ENCODE data around the gene RAB30. TPM values are rescaled to one million over a fixed set of nuclear protein-coding genes. Genes with fewer than 3 reads are reported as not detected.

Gene RAB30
- total RNA-seq, 4 donors from 2014 or later, result 29.8 to 57.1 (median 33.9) TPM

DNA sequence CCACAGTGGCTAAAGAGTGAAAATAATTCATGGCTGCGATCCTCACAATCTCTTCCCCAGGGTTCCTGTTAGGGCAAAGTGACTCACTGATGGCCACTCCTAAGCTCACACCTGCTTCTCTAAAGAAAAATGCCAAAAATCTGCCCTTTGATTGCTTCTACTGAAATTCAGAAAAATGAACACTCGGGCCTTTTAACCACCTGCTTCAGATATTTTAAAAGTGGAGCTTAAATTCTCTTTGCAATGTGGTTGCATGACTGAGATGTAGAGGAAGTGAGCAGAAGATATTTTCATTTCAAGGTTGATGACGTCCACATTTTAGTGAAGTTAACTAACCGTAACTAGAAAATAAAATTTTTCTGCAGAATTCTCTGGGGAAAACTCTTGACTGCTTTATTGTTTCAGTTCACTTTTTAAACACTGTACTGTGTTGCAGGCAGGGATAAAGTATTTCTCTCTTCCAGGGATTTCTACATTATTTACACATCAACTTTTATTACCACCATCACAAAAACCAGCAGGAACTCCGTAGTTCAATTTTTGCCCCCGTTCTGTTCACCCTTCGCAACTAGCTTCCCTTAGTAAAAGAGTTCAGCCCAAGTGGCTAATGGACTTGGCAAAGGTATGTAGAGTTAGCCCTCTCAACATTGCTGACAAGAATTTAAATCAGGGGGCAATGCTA, 8.5 kb downstream of the RAB30 start:
- Histone ChIP-seq H3K36me3 (no peaks in the 10 kb centered on the region), H3K27ac (peak overlapping the region; percentile 8 to 50 (median 31)), H3K27me3 (no peaks in the 10 kb centered on the region), H3K4me3 (peak overlapping the region in 2 of 4 donors; percentile 8 to 17), H3K9me3 (no peaks in the 10 kb centered on the region), H3K4me1 (peaks cover 57 to 64% of the 10 kb centered on the region in 2 donors)
- intact Hi-C loops (cut with DNase I; ENCODE audit: low total_unique reads) (no loop called here), in situ Hi-C loops (cut with MboI; ENCODE audit: low sequenced_read_pairs in 4 of 4) (loop anchor here in 1 of 4 donors (25.0 kb wide), 1 partner anchor 99 kb away; the partner anchor contains the start of gene PCF11)
- TF ChIP-seq, protein P1, sequence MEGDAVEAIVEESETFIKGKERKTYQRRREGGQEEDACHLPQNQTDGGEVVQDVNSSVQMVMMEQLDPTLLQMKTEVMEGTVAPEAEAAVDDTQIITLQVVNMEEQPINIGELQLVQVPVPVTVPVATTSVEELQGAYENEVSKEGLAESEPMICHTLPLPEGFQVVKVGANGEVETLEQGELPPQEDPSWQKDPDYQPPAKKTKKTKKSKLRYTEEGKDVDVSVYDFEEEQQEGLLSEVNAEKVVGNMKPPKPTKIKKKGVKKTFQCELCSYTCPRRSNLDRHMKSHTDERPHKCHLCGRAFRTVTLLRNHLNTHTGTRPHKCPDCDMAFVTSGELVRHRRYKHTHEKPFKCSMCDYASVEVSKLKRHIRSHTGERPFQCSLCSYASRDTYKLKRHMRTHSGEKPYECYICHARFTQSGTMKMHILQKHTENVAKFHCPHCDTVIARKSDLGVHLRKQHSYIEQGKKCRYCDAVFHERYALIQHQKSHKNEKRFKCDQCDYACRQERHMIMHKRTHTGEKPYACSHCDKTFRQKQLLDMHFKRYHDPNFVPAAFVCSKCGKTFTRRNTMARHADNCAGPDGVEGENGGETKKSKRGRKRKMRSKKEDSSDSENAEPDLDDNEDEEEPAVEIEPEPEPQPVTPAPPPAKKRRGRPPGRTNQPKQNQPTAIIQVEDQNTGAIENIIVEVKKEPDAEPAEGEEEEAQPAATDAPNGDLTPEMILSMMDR (IDR thresholded peaks at IDR 0.05 in 4 of 5, conservative IDR thresholded peaks at IDR 0.05 in 1 of 5), result no peak
- no peak for TF ChIP-seq POLR2A (IDR thresholded peaks at IDR 0.05)
- ATAC-seq (peak; percentile 70 to 80), DNase-seq (no peak)

DNA sequence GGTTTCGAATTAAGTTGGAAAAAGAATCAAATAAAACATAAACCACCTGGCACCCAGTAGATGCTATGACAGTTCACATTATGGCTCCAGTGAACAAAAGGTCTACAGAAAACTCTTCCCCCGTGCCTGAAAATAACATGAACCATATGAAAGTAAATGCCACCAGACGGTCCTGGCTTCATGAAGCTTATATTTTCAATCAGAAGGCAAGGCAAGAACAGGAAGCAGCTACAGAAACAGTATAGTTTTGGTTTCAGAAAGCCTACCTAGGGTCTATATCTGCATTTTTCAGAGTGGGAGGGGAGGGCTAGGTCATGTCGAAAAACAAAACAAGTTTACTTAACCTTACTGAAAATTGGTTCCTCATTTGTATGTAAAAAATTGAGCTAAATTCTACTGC, 9.8 kb downstream of the RAB30 start:
- Histone ChIP-seq H3K27ac (no peak overlapping the region), H3K36me3 (no peaks in the 10 kb centered on the region), H3K4me1 (peaks cover 63 to 70% of the 10 kb centered on the region in 2 donors), H3K27me3 (no peaks in the 10 kb centered on the region), H3K4me3 (no peak overlapping the region), H3K9me3 (no peaks in the 10 kb centered on the region)
- ATAC-seq, result no peak
- no peak for DNase-seq
- TF ChIP-seq, protein P1 (IDR thresholded peaks at IDR 0.05 in 4 of 5, conservative IDR thresholded peaks at IDR 0.05 in 1 of 5), result no peak
- no peak for TF ChIP-seq POLR2A (IDR thresholded peaks at IDR 0.05)
- in situ Hi-C loops (cut with MboI; ENCODE audit: low sequenced_read_pairs in 4 of 4), result loop anchor here in 1 of 4 donors (25.0 kb wide), 1 partner anchor 100 kb away; the partner anchor contains the start of gene PCF11
- intact Hi-C loops (cut with DNase I; ENCODE audit: low total_unique reads), result no loop called here

DNA sequence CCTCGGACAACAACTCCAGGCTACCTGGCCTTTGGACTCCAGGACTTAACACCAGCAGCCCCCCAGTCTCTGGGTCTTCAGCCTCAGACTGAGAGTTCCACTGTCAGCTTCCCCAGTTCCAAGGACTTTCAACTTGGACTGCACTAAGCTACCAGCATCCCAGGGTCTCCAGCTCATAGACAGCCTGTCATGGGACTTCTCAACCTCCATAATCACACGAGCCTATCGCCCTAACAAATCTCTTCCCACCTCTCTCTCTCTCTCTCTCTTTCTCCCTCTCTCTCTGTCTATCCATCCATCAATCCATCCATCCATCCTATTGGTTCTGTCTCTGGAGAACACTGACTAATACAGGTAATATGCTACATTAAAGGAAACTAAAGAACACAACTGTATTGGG, 10.7 kb downstream of the RAB30 start:
- TF ChIP-seq, protein P1 (IDR thresholded peaks at IDR 0.05 in 4 of 5, conservative IDR thresholded peaks at IDR 0.05 in 1 of 5), result no peak
- TF ChIP-seq POLR2A (IDR thresholded peaks at IDR 0.05), result no peak
- in situ Hi-C loops (cut with MboI; ENCODE audit: low sequenced_read_pairs in 4 of 4), result loop anchor here in 1 of 4 donors (25.0 kb wide), 1 partner anchor 101 kb away; the partner anchor contains the start of gene PCF11
- peaks cover 67 to 69% of the 10 kb centered on the region in 2 donors for H3K4me1 ChIP-seq
- no peak for ATAC-seq
- no peaks in the 10 kb centered on the region for H3K27me3 ChIP-seq
- H3K4me3 ChIP-seq, result no peak overlapping the region
- H3K27ac ChIP-seq, result no peak overlapping the region
- no peaks in the 10 kb centered on the region for H3K9me3 ChIP-seq
- H3K36me3 ChIP-seq, result no peaks in the 10 kb centered on the region
- intact Hi-C loops (cut with DNase I; ENCODE audit: low total_unique reads), result no loop called here
- DNase-seq, result no peak

- DNase-seq, result peak in 1 of 2 donors; percentile 43
- no peaks in the 10 kb centered on the region for H3K9me3 ChIP-seq
- peak overlapping the region; percentile 14 to 87 (median 52) for H3K27ac ChIP-seq
- intact Hi-C loops (cut with DNase I; ENCODE audit: low total_unique reads) (no loop called here), in situ Hi-C loops (cut with MboI; ENCODE audit: low sequenced_read_pairs in 4 of 4) (loop anchor here in 1 of 4 donors (25.0 kb wide), 1 partner anchor 105 kb away; the partner anchor contains the start of gene PCF11)
- H3K4me3 ChIP-seq, result no peak overlapping the region
- no peaks in the 10 kb centered on the region for H3K27me3 ChIP-seq
- H3K36me3 ChIP-seq, result no peaks in the 10 kb centered on the region
- H3K4me1 ChIP-seq, result peaks cover 67 to 72% of the 10 kb centered on the region in 2 donors
- ATAC-seq, result peak; percentile 65 to 66
- TF ChIP-seq, protein P1 (IDR thresholded peaks at IDR 0.05 in 4 of 5, conservative IDR thresholded peaks at IDR 0.05 in 1 of 5), result no peak
- TF ChIP-seq POLR2A (IDR thresholded peaks at IDR 0.05), result no peak
These were observed 14.0 kb downstream of the RAB30 start for GRCh38 chr11:83057721-83058120.

Data from gastrocnemius medialis (tissue), 4 donors.